A673 (cell line): ENCODE data around the gene GRIN2D. TPM values are rescaled to one million over a fixed set of nuclear protein-coding genes. Genes with fewer than 3 reads are reported as not detected.
A peak's percentile ranks its signal among the peaks of the same experiment; 100 is the strongest.

Experiments
- BruUV-seq: library from RNA; stranded (reverse); fragments of 400-500 nt; replicated peaks from 2 replicates; lab custom pipeline; 2021; lab: Mats Ljungman, UMichigan
- CTCF ChIA-PET: fragments of 300-600 bp; sonication (Branson Sonifier 250); formaldehyde crosslinking; loops from one replicate; lab custom pipeline; 2022; ENCODE audit warnings: antibody characterized with exemption; lab: Charles Lee
- POLR2A ChIA-PET: fragments of 300-600 bp; sonication (Branson Sonifier 250); formaldehyde crosslinking; loops from one replicate; lab custom pipeline; 2022; ENCODE audit warnings: antibody characterized with exemption; ENCODE audit not compliant: low non-redundant PET; lab: Charles Lee
- DNase-seq: peaks from one replicate; pipeline ENCODE4 v3.0.0-alpha.2; 2015; ENCODE audit warnings: low spot score
- H3K27ac ChIP-seq: fragments of 200-600 bp; sonication (generic); 2 replicates; pipeline ENCODE4 v1.5.1; 2016; ENCODE audit warnings: mixed run types, low read depth, mild to moderate bottlenecking, mixed read lengths, antibody characterized with exemption, low read length; ENCODE audit not compliant: poor library complexity, severe bottlenecking
- H3K27me3 ChIP-seq: fragments of 200-600 bp; sonication (generic); replicated peaks from 2 replicates; pipeline ENCODE4 v1.6.1; 2017; ENCODE audit warnings: mixed run types, low read depth, mild to moderate bottlenecking, mixed read lengths, antibody characterized with exemption, low read length; ENCODE audit not compliant: insufficient read depth, poor library complexity
- H3K36me3 ChIP-seq: fragments of 200-600 bp; sonication (generic); 2 replicates; pipeline ENCODE4 v1.6.1; 2016; ENCODE audit warnings: mixed run types, mild to moderate bottlenecking, mixed read lengths, antibody characterized with exemption, low read length; ENCODE audit not compliant: insufficient read depth, poor library complexity, severe bottlenecking
- H3K4me1 ChIP-seq: fragments of 200-600 bp; sonication (generic); 2 replicates; pipeline ENCODE4 v1.6.1; 2017; ENCODE audit warnings: mixed run types, mild to moderate bottlenecking, mixed read lengths, antibody characterized with exemption, low read length; ENCODE audit not compliant: insufficient read depth, poor library complexity, severe bottlenecking
- H3K4me3 ChIP-seq: fragments of 200-600 bp; sonication (generic); 2 replicates; pipeline ENCODE4 v1.5.1; 2016; ENCODE audit warnings: low read depth, mixed run types, mild to moderate bottlenecking, mixed read lengths, low read length; ENCODE audit not compliant: poor library complexity, severe bottlenecking
- H3K9me3 ChIP-seq: fragments of 200-600 bp; sonication (generic); 2 replicates; pipeline ENCODE4 v1.6.1; 2016; ENCODE audit warnings: mixed run types, low read depth, mild to moderate bottlenecking, mixed read lengths, antibody characterized with exemption, low read length; ENCODE audit not compliant: poor library complexity, severe bottlenecking
- EZH2 ChIP-seq: fragments of 200-600 bp; sonication (generic); IDR thresholded peaks from 2 replicates; pipeline ENCODE4 v1.6.1; 2017; ENCODE audit warnings: borderline replicate concordance, low read depth, mild to moderate bottlenecking, mixed read lengths, antibody characterized with exemption, low read length; ENCODE audit not compliant: poor library complexity, severe bottlenecking
- intact Hi-C: fragments of 100-400 bp; cut with micrococcal nuclease; formaldehyde crosslinking; loops from one replicate; pipeline ENCODE4 v1.10.0; 2022; ENCODE audit not compliant: unreplicated experiment
- total RNA-seq: library from RNA; stranded (reverse); gene quantifications from 2 replicates; pipeline ENCODE4 v1.2.3, GENCODE V29; 2021
- TF ChIP-seq, protein P1 (sequence below): fragments of 300-800, 200-600 bp; sonication (generic); conservative IDR thresholded peaks from 2 replicates; pipeline ENCODE4 v1.5.1; 2017; ENCODE audit warnings: low read depth, mild to moderate bottlenecking, antibody characterized with exemption, low read length, moderate library complexity, mixed read lengths

GRIN2D gene
- total RNA-seq, 1 experiment from 2014 or later = 10.4 TPM

DNA sequence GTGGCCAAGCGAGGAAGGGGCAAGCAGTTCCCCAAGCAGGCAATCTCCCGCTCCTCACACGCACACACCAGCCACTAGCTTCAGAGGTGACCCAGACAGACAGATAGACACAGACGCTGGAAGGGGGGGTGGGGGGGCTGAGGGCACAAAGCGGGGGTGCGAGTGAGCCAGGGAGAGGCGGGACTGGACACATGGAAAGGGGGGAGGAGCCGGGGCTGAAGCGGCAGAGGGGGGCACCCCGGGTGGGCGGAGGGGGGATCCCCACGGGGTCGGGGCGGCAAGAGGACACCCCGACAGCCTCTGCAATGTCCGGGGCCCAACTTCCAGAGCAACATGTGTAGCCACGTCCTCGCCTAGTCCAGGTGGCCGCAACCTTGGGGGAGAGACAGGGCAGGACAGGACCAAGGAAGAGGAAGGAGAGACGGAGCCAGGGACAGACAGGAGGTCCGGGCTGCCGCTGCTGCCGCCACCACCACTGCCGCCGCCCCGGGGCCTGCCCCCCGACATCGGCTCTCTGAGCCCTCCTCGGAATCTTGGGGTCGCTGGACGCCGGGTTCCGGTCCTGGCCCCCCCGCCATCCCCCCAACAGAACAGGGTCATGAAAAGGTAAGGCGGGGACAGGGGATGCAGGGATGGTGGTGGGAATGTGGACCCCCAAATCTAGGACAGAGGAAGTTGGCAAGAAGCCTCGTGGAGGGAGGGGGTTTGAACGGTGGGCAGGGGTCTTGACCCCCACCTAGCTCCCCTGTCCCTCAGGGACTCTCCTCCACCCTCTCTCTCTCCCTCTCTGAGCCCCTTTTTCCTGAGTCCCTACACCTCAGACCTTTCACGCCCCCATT lies 1.1 kb downstream of the GRIN2D start:
- no peaks in the 10 kb centered on the region for H3K9me3 ChIP-seq
- no peak for DNase-seq
- H3K36me3 ChIP-seq = no peaks in the 10 kb centered on the region
- H3K4me3 ChIP-seq = peak overlapping the region; percentile 57
- H3K27me3 ChIP-seq = no peaks in the 10 kb centered on the region
- BruUV-seq = no TSS peak
- H3K27ac ChIP-seq = no peak overlapping the region
- CTCF ChIA-PET = interaction anchor here (0.6 to 1.1 kb wide), 3 partner anchors 9 to 92 kb away, joined by 3 to 9 read pairs (median 5); no protein-coding TSS in a partner anchor
- H3K4me1 ChIP-seq = peaks cover 65% of the 10 kb centered on the region
- TF ChIP-seq, protein P1, sequence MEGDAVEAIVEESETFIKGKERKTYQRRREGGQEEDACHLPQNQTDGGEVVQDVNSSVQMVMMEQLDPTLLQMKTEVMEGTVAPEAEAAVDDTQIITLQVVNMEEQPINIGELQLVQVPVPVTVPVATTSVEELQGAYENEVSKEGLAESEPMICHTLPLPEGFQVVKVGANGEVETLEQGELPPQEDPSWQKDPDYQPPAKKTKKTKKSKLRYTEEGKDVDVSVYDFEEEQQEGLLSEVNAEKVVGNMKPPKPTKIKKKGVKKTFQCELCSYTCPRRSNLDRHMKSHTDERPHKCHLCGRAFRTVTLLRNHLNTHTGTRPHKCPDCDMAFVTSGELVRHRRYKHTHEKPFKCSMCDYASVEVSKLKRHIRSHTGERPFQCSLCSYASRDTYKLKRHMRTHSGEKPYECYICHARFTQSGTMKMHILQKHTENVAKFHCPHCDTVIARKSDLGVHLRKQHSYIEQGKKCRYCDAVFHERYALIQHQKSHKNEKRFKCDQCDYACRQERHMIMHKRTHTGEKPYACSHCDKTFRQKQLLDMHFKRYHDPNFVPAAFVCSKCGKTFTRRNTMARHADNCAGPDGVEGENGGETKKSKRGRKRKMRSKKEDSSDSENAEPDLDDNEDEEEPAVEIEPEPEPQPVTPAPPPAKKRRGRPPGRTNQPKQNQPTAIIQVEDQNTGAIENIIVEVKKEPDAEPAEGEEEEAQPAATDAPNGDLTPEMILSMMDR = no peak
- intact Hi-C loops = loop anchor here (5.0 kb wide), 2 partner anchors 53 to 72 kb away; partner anchors contain the start of gene GRWD1
- POLR2A ChIA-PET = interaction anchor here (0.5 kb wide), 1 partner anchor 211 kb away, joined by 3 read pairs; no protein-coding TSS in a partner anchor

DNA sequence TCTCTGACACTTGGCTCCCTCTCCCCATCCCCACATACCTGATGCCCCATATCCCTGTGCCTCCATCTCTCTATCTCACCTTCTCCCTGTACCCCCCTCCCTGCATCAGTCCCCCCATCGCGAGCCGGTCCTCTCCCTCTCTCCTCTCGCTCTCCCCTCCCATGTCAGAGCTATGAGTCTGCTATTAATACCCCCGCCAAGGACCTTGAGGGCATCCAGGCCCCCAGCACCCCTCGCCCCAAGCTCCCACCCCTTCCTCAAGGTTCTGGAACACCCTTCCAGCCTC lies 1.6 kb downstream of the GRIN2D start:
- TF ChIP-seq, protein P1 = no peak
- no peak for TF ChIP-seq EZH2
- no peak overlapping the region for H3K27ac ChIP-seq
- H3K4me3 ChIP-seq = peak overlapping the region; percentile 57
- BruUV-seq = no TSS peak
- CTCF ChIA-PET = interaction anchor here (0.6 kb wide), 2 partner anchors 28 to 1030 kb away, joined by 3 to 8 read pairs; partner anchors contain the start of gene GFY
- H3K4me1 ChIP-seq = peaks cover 69% of the 10 kb centered on the region
- intact Hi-C loops = loop anchor here (5.0 kb wide), 1 partner anchor 73 kb away; a partner anchor contains a TSS
- H3K9me3 ChIP-seq = no peaks in the 10 kb centered on the region
- H3K36me3 ChIP-seq = no peaks in the 10 kb centered on the region
- no peaks in the 10 kb centered on the region for H3K27me3 ChIP-seq
- DNase-seq = no peak
- POLR2A ChIA-PET = no interaction called here

DNA sequence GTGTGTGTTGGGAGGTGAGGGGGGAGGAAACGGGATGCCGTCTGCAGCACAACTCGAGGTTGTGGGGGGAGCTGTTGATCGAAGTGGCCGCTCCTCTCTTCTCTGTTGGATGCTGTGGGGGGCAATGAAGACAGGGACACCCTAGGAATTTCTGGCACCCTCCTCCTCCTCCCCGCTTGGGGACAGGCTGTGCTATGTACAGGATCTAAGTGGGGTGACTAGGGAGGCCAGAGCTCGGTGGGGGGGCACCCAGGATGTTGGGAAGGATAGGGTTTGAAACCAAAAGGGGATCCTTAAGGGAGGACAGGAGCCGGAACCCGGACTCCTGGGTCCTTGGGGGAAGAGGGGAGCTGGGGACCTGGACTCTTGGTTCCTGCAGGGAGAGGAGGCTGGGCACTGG lies 2.0 kb downstream of the GRIN2D start:
- POLR2A ChIA-PET = interaction anchor here (0.7 kb wide), 1 partner anchor 97 kb away, joined by 10 read pairs; no protein-coding TSS in a partner anchor
- H3K27me3 ChIP-seq = no peaks in the 10 kb centered on the region

More for the DNA sequence above, 2.0 kb downstream of the GRIN2D start:
- no peaks in the 10 kb centered on the region for H3K9me3 ChIP-seq
- no peak for DNase-seq
- H3K27ac ChIP-seq = peak overlapping the region; percentile 34
- CTCF ChIA-PET = interaction anchor here (0.6 kb wide), 2 partner anchors 28 to 1030 kb away, joined by 3 to 8 read pairs; partner anchors contain the start of gene GFY
- no peak for TF ChIP-seq EZH2
- TF ChIP-seq, protein P1 = no peak
- H3K4me3 ChIP-seq = peak overlapping the region; percentile 57
- peaks cover 73% of the 10 kb centered on the region for H3K4me1 ChIP-seq
- intact Hi-C loops = loop anchor here (5.0 kb wide), 1 partner anchor 73 kb away; a partner anchor contains a TSS
- no TSS peak for BruUV-seq
- H3K36me3 ChIP-seq = no peaks in the 10 kb centered on the region
